GM19324 (cell line): ENCODE results near the gene MTA1.

ENCODE experiments used
- ATAC-seq: cut with Tn5 transposase; IDR thresholded peaks from one replicate; pipeline ENCODE4 v1.9.1; 2021; ENCODE audit warnings: mild to moderate bottlenecking, moderate library complexity; ENCODE audit not compliant: unreplicated experiment, low FRiP score

MTA1 gene

GRCh38 chr14:105455766-105456660, 36.4 kb downstream of the MTA1 start:
- ATAC-seq: no peak

- no peak for ATAC-seq
Observed at GRCh38 chr14:105456736-105457617, 37.4 kb downstream of the MTA1 start.

- ATAC-seq: no peak
Observed at GRCh38 chr14:105458010-105458409, 38.4 kb downstream of the MTA1 start.

GRCh38 chr14:105458571-105458970, 38.9 kb downstream of the MTA1 start:
- no peak for ATAC-seq

- no peak for ATAC-seq
Observed at GRCh38 chr14:105460116-105460515, 40.5 kb downstream of the MTA1 start.

- ATAC-seq: no peak
Observed at GRCh38 chr14:105460616-105461015, 41.0 kb downstream of the MTA1 start.

- no peak for ATAC-seq
Observed at GRCh38 chr14:105461903-105462302, 42.3 kb downstream of the MTA1 start.

- ATAC-seq: no peak
Observed at GRCh38 chr14:105464501-105464900, 44.9 kb downstream of the MTA1 start.

GRCh38 chr14:105465209-105466031, 45.8 kb downstream of the MTA1 start:
- ATAC-seq: no peak

GRCh38 chr14:105466531-105467248, 47.1 kb downstream of the MTA1 start:
- ATAC-seq: no peak

- ATAC-seq: no peak
Observed at GRCh38 chr14:105467249-105467941, 47.8 kb downstream of the MTA1 start.

GRCh38 chr14:105467942-105468471, 48.4 kb downstream of the MTA1 start:
- ATAC-seq: no peak

GRCh38 chr14:105468621-105469241, 49.1 kb downstream of the MTA1 start:
- no peak for ATAC-seq

GRCh38 chr14:105469456-105470349, 50.1 kb downstream of the MTA1 start:
- ATAC-seq: no peak

- no peak for ATAC-seq
Observed at GRCh38 chr14:105470350-105471296, 51.0 kb downstream of the MTA1 start.

GRCh38 chr14:105471297-105471821, 51.7 kb downstream of the MTA1 start:
- ATAC-seq: no peak
